Stomach (tissue), 9 donors: Measurements from ENCODE around the gene GBE1. TPM values are rescaled to one million over a fixed set of nuclear protein-coding genes. Genes with fewer than 3 reads are reported as not detected.

Experiments used
- DNase-seq, 2 donors: peaks; one replicate each; pipeline versions ENCODE4 v3.0.0 to v3.0.0-alpha.2; 2013 to 2019
- H3K27ac ChIP-seq, 5 donors: fragments of 200-600 bp in 4 of 5; sonication (generic) in 4 of 5; one replicate each; pipeline ENCODE4 v1.5.1; 2013 to 2019; ENCODE audit warnings: mild to moderate bottlenecking in 1 of 5, moderate library complexity in 1 of 5
- H3K27me3 ChIP-seq, 3 donors: fragments of 200-600 bp; sonication (generic); one replicate each; pipeline ENCODE4 v1.5.1; 2017 to 2019; ENCODE audit warnings: mixed run types in 1 of 3
- H3K36me3 ChIP-seq, 4 donors: fragments of 200-600 bp; sonication (generic); 1 replicate in 3 of 4; 2 replicates in 1 of 4; pipeline ENCODE4 v1.5.1; 2016 to 2019
- H3K4me1 ChIP-seq, 4 donors: fragments of 200-600 bp; sonication (generic); one replicate each; pipeline ENCODE4 v1.5.1; 2016 to 2019
- H3K4me3 ChIP-seq, 4 donors: fragments of 200-600 bp; sonication (generic) in 3 of 4; one replicate each; pipeline ENCODE4 v1.5.1; 2016 to 2019; ENCODE audit warnings: mild to moderate bottlenecking in 1 of 4
- H3K9me3 ChIP-seq, 4 donors: fragments of 200-600 bp; sonication (generic); one replicate each; pipeline ENCODE4 v1.5.1; 2016 to 2019
- EP300 ChIP-seq: sonication (generic); formaldehyde crosslinking; IDR thresholded peaks from one replicate; pipeline ENCODE4 v1.6.1; 2017; ENCODE audit warnings: antibody characterized with exemption
- POLR2A ChIP-seq, 4 donors: fragments of 450-650 bp; IDR thresholded peaks; one replicate each; pipeline ENCODE4 v1.6.1; 2016; ENCODE audit warnings: antibody characterized with exemption in 4 of 4, control low read depth in 2 of 4, mild to moderate bottlenecking in 1 of 4, moderate library complexity in 1 of 4
- POLR2AphosphoS5 ChIP-seq, 3 donors: sonication (generic); formaldehyde crosslinking; IDR thresholded peaks; one replicate each; pipeline ENCODE4 v1.6.1; 2016; ENCODE audit warnings: antibody characterized with exemption in 3 of 3
- WGBS, 5 donors: extraction: QIAGEN DNeasy Blood & Tissue Kit in 3 of 5; methylation state at CpG; one replicate each; pipeline versions ENCODE4 v1.1.5 to v1.1.7; 2013 to 2018; 5-methylcytosine and 5-hydroxymethylcytosine counted together
- intact Hi-C: fragments of 100-400 bp; cut with DNase I; formaldehyde crosslinking; loops from one replicate; pipeline ENCODE4 v1.15.1; 2023; ENCODE audit warnings: low total_unique reads
- polyA plus RNA-seq, 3 donors: library from polyadenylated mRNA; stranded (reverse); fragments of 200-250 nt; gene quantifications; one replicate each; pipeline ENCODE4 v1.2.3, GENCODE V29; 2013
- total RNA-seq, 5 donors: library from RNA; depleted of rRNA; stranded (reverse); fragments of >200 nt; gene quantifications; one replicate each; pipeline versions ENCODE4 v1.1.0 to v1.2.3, GENCODE V29; 2014 to 2016
- TF ChIP-seq, protein P1 (sequence below), 7 experiments: fragments of 450-650 bp in 4 of 7; fragments of 200-600 bp in 3 of 7; sonication (generic) in 3 of 7; IDR thresholded peaks; one replicate each; pipeline ENCODE4 v1.5.1; 2016 to 2019; ENCODE audit warnings: antibody characterized with exemption in 7 of 7, control low read depth in 2 of 7, mild to moderate bottlenecking in 1 of 7
- donor health status: healthy with polysubstance abuse.
- donor health status: Bipolar disorder and iron deficiency.
- donor health status: healthy.

GBE1 gene
- total and polyA plus RNA-seq, 8 donors: 8.2 to 57.1 (median 11.6) TPM

DNA sequence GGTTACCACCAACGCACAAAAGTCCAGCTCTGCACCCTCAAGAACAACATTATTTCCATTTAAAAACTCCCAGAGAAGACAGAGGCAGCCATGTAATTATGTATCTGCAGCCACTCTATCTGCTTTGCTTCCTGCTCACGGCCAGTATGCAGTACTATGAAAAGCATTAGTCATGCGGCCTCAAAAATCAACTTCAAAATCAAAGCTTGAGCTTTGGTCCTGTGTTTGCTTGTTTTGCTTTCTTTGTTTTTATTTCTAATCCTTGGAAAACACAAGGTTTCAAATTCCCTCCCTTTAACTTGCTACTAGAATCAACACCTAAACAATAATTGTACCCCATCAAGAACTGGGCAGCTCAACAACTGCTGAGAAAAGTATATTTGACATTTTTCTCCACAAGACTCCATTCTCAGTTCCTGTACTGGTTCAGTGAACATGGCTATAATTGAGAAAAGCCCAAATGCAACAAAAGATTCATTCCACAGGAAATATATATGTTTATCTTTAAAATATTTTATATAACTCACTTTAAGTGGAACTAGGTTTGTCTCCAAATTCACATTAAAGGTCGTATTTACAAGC, 37.6 kb downstream of the GBE1 start:
- Histone ChIP-seq H3K27ac (peak overlapping the region in 1 of 5 donors; percentile 25), H3K4me3 (no peak overlapping the region), H3K36me3 (no peaks in the 10 kb centered on the region), H3K27me3 (no peaks in the 10 kb centered on the region), H3K4me1 (peaks cover 0 to 28% (median 11%) of the 10 kb centered on the region in 4 donors), H3K9me3 (no peaks in the 10 kb centered on the region)
- 44 to 72% (median 56%) methylated on average over 4 of the region's 4 CpGs for WGBS, 5 donors
- DNase-seq: peak in 1 of 2 donors; percentile 51
- TF ChIP-seq POLR2AphosphoS5 (IDR thresholded peaks at IDR 0.05) (no peak), POLR2A (IDR thresholded peaks at IDR 0.05) (no peak), EP300 (no peak)
- TF ChIP-seq, protein P1, sequence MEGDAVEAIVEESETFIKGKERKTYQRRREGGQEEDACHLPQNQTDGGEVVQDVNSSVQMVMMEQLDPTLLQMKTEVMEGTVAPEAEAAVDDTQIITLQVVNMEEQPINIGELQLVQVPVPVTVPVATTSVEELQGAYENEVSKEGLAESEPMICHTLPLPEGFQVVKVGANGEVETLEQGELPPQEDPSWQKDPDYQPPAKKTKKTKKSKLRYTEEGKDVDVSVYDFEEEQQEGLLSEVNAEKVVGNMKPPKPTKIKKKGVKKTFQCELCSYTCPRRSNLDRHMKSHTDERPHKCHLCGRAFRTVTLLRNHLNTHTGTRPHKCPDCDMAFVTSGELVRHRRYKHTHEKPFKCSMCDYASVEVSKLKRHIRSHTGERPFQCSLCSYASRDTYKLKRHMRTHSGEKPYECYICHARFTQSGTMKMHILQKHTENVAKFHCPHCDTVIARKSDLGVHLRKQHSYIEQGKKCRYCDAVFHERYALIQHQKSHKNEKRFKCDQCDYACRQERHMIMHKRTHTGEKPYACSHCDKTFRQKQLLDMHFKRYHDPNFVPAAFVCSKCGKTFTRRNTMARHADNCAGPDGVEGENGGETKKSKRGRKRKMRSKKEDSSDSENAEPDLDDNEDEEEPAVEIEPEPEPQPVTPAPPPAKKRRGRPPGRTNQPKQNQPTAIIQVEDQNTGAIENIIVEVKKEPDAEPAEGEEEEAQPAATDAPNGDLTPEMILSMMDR (IDR thresholded peaks at IDR 0.05): no peak
- intact Hi-C loops: no loop called here

DNA sequence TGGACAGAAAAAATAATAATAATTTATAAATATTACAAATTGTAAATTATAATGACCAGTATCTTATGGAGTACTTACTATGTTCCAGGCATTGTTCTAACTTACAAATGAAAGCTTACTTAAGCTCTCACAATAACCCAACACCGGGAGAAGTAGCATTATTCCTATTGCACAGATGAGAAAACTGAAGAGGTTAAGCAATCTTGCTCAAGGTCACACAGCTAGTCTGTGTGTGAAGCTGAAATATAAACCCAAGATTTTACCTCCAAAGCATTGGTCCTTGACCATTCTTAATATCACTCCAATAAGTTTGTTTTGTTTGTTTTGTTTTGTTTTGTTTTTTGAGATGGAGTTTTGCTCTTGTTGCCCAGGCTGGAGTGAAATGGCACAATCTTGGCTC, 43.1 kb downstream of the GBE1 start:
- Histone ChIP-seq H3K36me3 (no peaks in the 10 kb centered on the region), H3K4me1 (peaks cover 0 to 19% (median 10%) of the 10 kb centered on the region in 4 donors), H3K4me3 (no peak overlapping the region), H3K9me3 (no peaks in the 10 kb centered on the region), H3K27me3 (no peaks in the 10 kb centered on the region), H3K27ac (no peak overlapping the region)
- 88 to 98% (median 92%) methylated on average over 1 of the region's 1 CpG for WGBS, 5 donors
- intact Hi-C loops: no loop called here
- no peak for DNase-seq
- TF ChIP-seq POLR2AphosphoS5 (IDR thresholded peaks at IDR 0.05): no peak
- no peak for TF ChIP-seq EP300
- TF ChIP-seq POLR2A (IDR thresholded peaks at IDR 0.05): no peak
- TF ChIP-seq, protein P1 (IDR thresholded peaks at IDR 0.05): no peak

- peaks cover 0 to 17% (median 9%) of the 10 kb centered on the region in 4 donors for H3K4me1 ChIP-seq
- H3K27me3 ChIP-seq: no peaks in the 10 kb centered on the region
- TF ChIP-seq, protein P1 (IDR thresholded peaks at IDR 0.05): no peak
- TF ChIP-seq POLR2AphosphoS5 (IDR thresholded peaks at IDR 0.05) (peak; percentile 17 to 88 (median 18)), EP300 (no peak), POLR2A (IDR thresholded peaks at IDR 0.05) (no peak)
- no peaks in the 10 kb centered on the region for H3K36me3 ChIP-seq
- WGBS, 5 donors: 29 to 58% (median 47%) methylated on average over 3 of the region's 3 CpGs
- peak; percentile 46 to 79 for DNase-seq
- intact Hi-C loops: no loop called here
- H3K4me3 ChIP-seq: no peak overlapping the region
- no peaks in the 10 kb centered on the region for H3K9me3 ChIP-seq
- peak overlapping the region in 4 of 5 donors; percentile 8 to 64 (median 49) for H3K27ac ChIP-seq
These were observed 44.5 kb downstream of the GBE1 start for GRCh38 chr3:81716870-81717509.

GRCh38 chr3:81713031-81713430, 48.4 kb downstream of the GBE1 start:
- H3K4me1 ChIP-seq: peaks cover 0 to 17% (median 9%) of the 10 kb centered on the region in 4 donors
- no peaks in the 10 kb centered on the region for H3K36me3 ChIP-seq
- TF ChIP-seq EP300 (no peak), POLR2A (IDR thresholded peaks at IDR 0.05) (no peak), POLR2AphosphoS5 (IDR thresholded peaks at IDR 0.05) (no peak)
- TF ChIP-seq, protein P1 (IDR thresholded peaks at IDR 0.05): no peak
- H3K27me3 ChIP-seq: no peaks in the 10 kb centered on the region
- intact Hi-C loops: no loop called here
- no peak overlapping the region for H3K27ac ChIP-seq
- WGBS, 5 donors: 93 to 96% (median 95%) methylated on average over 4 of the region's 4 CpGs
- DNase-seq: no peak
- H3K9me3 ChIP-seq: no peaks in the 10 kb centered on the region
- H3K4me3 ChIP-seq: no peak overlapping the region
